IMR-90 (cell line): Measurements from ENCODE around the gene TIMM44. TPM values are rescaled to one million over a fixed set of nuclear protein-coding genes. Genes with fewer than 3 reads are reported as not detected.

ENCODE experiments used
- ATAC-seq: fragments of 200-7000 bp; cut with Tn5 transposase; 2 replicates; pipeline ENCODE4 v1.9.1; 2020; ENCODE audit warnings: low read depth, mild to moderate bottlenecking, moderate library complexity
- BruUV-seq: library from RNA; stranded (reverse); fragments of 400-500 nt; replicated peaks from 2 replicates; lab custom pipeline; 2021; lab: Mats Ljungman, UMichigan
- CTCF ChIA-PET: fragments of 300-600 bp; formaldehyde crosslinking; extraction: SDS; loops from one replicate; lab custom pipeline; 2021; ENCODE audit warnings: antibody characterized with exemption; lab: Yijun Ruan, JAX
- POLR2A ChIA-PET: fragments of 300-600 bp; sonication (Branson Sonifier 250); formaldehyde crosslinking; loops from one replicate; lab custom pipeline; 2022; ENCODE audit warnings: antibody characterized with exemption; ENCODE audit not compliant: unreplicated experiment; lab: Charles Lee
- DNase-seq: peaks from one replicate; pipeline ENCODE4 v3.0.0; 2013
- H2AFZ ChIP-seq: replicated peaks from 2 replicates; pipeline ENCODE3; 2013; ENCODE audit warnings: low read length, mild to moderate bottlenecking; ENCODE audit not compliant: poor library complexity
- H2AK5ac ChIP-seq: 2 replicates; pipeline ENCODE4 v1.6.1; 2013; ENCODE audit warnings: low read depth, low read length, inconsistent platforms
- H2AK9ac ChIP-seq: replicated peaks from 2 replicates; pipeline ENCODE3; 2013; ENCODE audit warnings: mild to moderate bottlenecking, low read depth, low read length, moderate library complexity; ENCODE audit not compliant: poor library complexity
- H2BK120ac ChIP-seq: 2 replicates; pipeline ENCODE4 v1.6.1; 2013; ENCODE audit warnings: low read depth, low read length, inconsistent platforms
- H2BK15ac ChIP-seq: 3 replicates; pipeline ENCODE4 v1.6.1; 2013; ENCODE audit warnings: low read depth, low read length, inconsistent platforms
- H2BK20ac ChIP-seq: 2 replicates; pipeline ENCODE4 v1.6.1; 2013; ENCODE audit warnings: low read depth, mild to moderate bottlenecking, inconsistent platforms, low read length, moderate library complexity
- H2BK5ac ChIP-seq: 2 replicates; pipeline ENCODE4 v1.6.1; 2013; ENCODE audit warnings: mild to moderate bottlenecking, low read depth, low read length, inconsistent platforms; ENCODE audit not compliant: poor library complexity, severe bottlenecking
- H3K14ac ChIP-seq: replicated peaks from 2 replicates; pipeline ENCODE4 v1.6.1; 2013; ENCODE audit warnings: low read depth, low read length, inconsistent platforms
- H3K18ac ChIP-seq: 2 replicates; pipeline ENCODE4 v1.6.1; 2013; ENCODE audit warnings: low read depth, low read length, control low read depth
- H3K23ac ChIP-seq: 2 replicates; pipeline ENCODE4 v1.6.1; 2013; ENCODE audit warnings: low read depth, low read length, inconsistent platforms
- H3K27ac ChIP-seq: 2 replicates; pipeline ENCODE4 v1.5.1; 2013; ENCODE audit warnings: mild to moderate bottlenecking, control low read depth, low read length; ENCODE audit not compliant: insufficient read depth
- H3K27me3 ChIP-seq: 2 replicates; pipeline ENCODE4 v1.6.1; 2013; ENCODE audit warnings: low read length; ENCODE audit not compliant: control insufficient read depth, insufficient read depth
- H3K36me3 ChIP-seq: 2 replicates; pipeline ENCODE4 v1.6.1; 2013; ENCODE audit warnings: low read length, mixed read lengths; ENCODE audit not compliant: control insufficient read depth, insufficient read depth
- H3K4ac ChIP-seq: 2 replicates; pipeline ENCODE4 v1.6.1; 2013; ENCODE audit warnings: low read depth, low read length, inconsistent platforms
- H3K4me1 ChIP-seq: 2 replicates; pipeline ENCODE4 v1.6.1; 2013; ENCODE audit warnings: low read length, mixed read lengths; ENCODE audit not compliant: control insufficient read depth, insufficient read depth
- H3K4me2 ChIP-seq: 2 replicates; pipeline ENCODE4 v1.6.1; 2013; ENCODE audit warnings: low read depth, mild to moderate bottlenecking, control low read depth, low read length, moderate library complexity
- H3K4me3 ChIP-seq: 2 replicates; pipeline ENCODE4 v1.5.1; 2013; ENCODE audit warnings: low read depth, mild to moderate bottlenecking, control low read depth, low read length, moderate library complexity; ENCODE audit not compliant: insufficient read depth
- H3K56ac ChIP-seq: 2 replicates; pipeline ENCODE4 v1.6.1; 2013; ENCODE audit warnings: low read length, inconsistent platforms; ENCODE audit not compliant: insufficient read depth; ENCODE audit errors: extremely low read depth
- H3K79me1 ChIP-seq, 2 experiments: 2 replicates each; pipeline ENCODE4 v1.6.1; 2013; ENCODE audit warnings: low read length in 2 of 2, inconsistent platforms in 1 of 2, low read depth in 1 of 2
- H3K9ac ChIP-seq: 2 replicates; pipeline ENCODE4 v1.6.1; 2013; ENCODE audit warnings: low read depth, low read length, control low read depth
- H3K9me1 ChIP-seq: 2 replicates; pipeline ENCODE4 v1.6.1; 2013; ENCODE audit warnings: low read length, inconsistent platforms; ENCODE audit not compliant: insufficient read depth
- H3K9me3 ChIP-seq: 2 replicates; pipeline ENCODE4 v1.6.1; 2013; ENCODE audit warnings: low read length; ENCODE audit not compliant: control insufficient read depth, insufficient read depth
- H4K20me1 ChIP-seq: 2 replicates; pipeline ENCODE4 v1.6.1; 2013; ENCODE audit warnings: low read length, inconsistent platforms; ENCODE audit not compliant: insufficient read depth
- H4K5ac ChIP-seq: 2 replicates; pipeline ENCODE4 v1.6.1; 2013; ENCODE audit warnings: mild to moderate bottlenecking, low read depth, low read length, control low read depth
- H4K8ac ChIP-seq, 2 experiments: 2 replicates each; pipeline ENCODE4 v1.6.1; 2013; ENCODE audit warnings: low read depth in 2 of 2, low read length in 2 of 2, control low read depth in 1 of 2, inconsistent platforms in 1 of 2
- H4K91ac ChIP-seq: 2 replicates; pipeline ENCODE4 v1.6.1; 2013; ENCODE audit warnings: low read depth, low read length, inconsistent platforms; ENCODE audit not compliant: insufficient read depth
- CEBPB ChIP-seq: IDR thresholded peaks from 2 replicates; pipeline ENCODE4 v1.6.1; 2012; ENCODE audit warnings: low read depth, low read length, improper control_type of control experiment
- CHD1 ChIP-seq: IDR thresholded peaks from 2 replicates; pipeline ENCODE4 v1.6.1; 2012; ENCODE audit warnings: low read depth, low read length, improper control_type of control experiment
- MAZ ChIP-seq: IDR thresholded peaks from 2 replicates; pipeline ENCODE4 v1.6.1; 2012; ENCODE audit warnings: low read depth, mild to moderate bottlenecking, low read length, improper control_type of control experiment, moderate library complexity, borderline replicate concordance
- NFE2L2 ChIP-seq: fragments of 150-350 bp; IDR thresholded peaks from 2 replicates; pipeline ENCODE4 v1.6.1; 2016; ENCODE audit warnings: low read depth, mild to moderate bottlenecking, low read length
- POLR2A ChIP-seq: IDR thresholded peaks from 2 replicates; pipeline ENCODE4 v1.6.1; 2012; ENCODE audit warnings: mild to moderate bottlenecking, low read depth, low read length
- RCOR1 ChIP-seq: IDR thresholded peaks from 2 replicates; pipeline ENCODE4 v1.6.1; 2012; ENCODE audit warnings: mild to moderate bottlenecking, low read length, improper control_type of control experiment; ENCODE audit not compliant: insufficient replicate concordance
- SMC3 ChIP-seq: fragments of 150-350 bp; IDR thresholded peaks from 2 replicates; pipeline ENCODE4 v1.6.1; 2016; ENCODE audit warnings: low read depth, mild to moderate bottlenecking, antibody characterized with exemption, low read length, moderate library complexity
- WGBS, 2 experiments: methylation state at CpG; one replicate each; pipeline versions ENCODE4 v1.1.5 to v1.1.7; 2013; ENCODE audit warnings: missing lambda C conversion rate in 2 of 2; ENCODE audit not compliant: insufficient read length in 1 of 2; ENCODE audit errors: extremely low coverage in 2 of 2; 5-methylcytosine and 5-hydroxymethylcytosine counted together
- dilution Hi-C: fragments of 300-500 bp; cut with HindIII; formaldehyde crosslinking; loops from one replicate; pipeline ENCODE4 v1.14.3; 2018; ENCODE audit warnings: low sequenced_read_pairs; ENCODE audit not compliant: unreplicated experiment
- in situ Hi-C: fragments of 300-500 bp; cut with MboI; formaldehyde crosslinking; loops from 3 replicates; pipeline ENCODE4 v1.14.3; 2019; ENCODE audit warnings: low sequenced_read_pairs, inconsistent platforms, mixed read lengths
- intact Hi-C: fragments of 100-400 bp; cut with micrococcal nuclease; formaldehyde crosslinking; loops from 2 replicates; pipeline ENCODE4 v1.10.0; 2022
- polyA plus RNA-seq, 3 experiments: library from polyadenylated mRNA; depleted of rRNA; stranded (reverse); fragments of >200 nt; gene quantifications; 2 replicates each; pipeline ENCODE4 v1.2.3, GENCODE V29; 2012; ENCODE audit warnings: low replicate concordance in 1 of 3
- total RNA-seq: library from RNA; depleted of rRNA; stranded (reverse); fragments of >200 nt; gene quantifications from 2 replicates; pipeline ENCODE4 v1.2.3, GENCODE V29; 2012
- TF ChIP-seq, protein P1 (sequence below): fragments of 150-350 bp; IDR thresholded peaks from 2 replicates; pipeline ENCODE4 v1.6.1; 2016; ENCODE audit warnings: low read depth, mild to moderate bottlenecking, low read length, moderate library complexity, borderline replicate concordance

The TIMM44 gene
- total and polyA plus RNA-seq, 2 of the 4 experiments (the other 2 are of a cell fraction) = 37.6 to 52.3 TPM

- dilution Hi-C loops = no loop called here
- TF ChIP-seq MAZ (no peak), SMC3 (no peak), NFE2L2 (no peak), CEBPB (no peak), RCOR1 (no peak), CHD1 (no peak), POLR2A (no peak)
- TF ChIP-seq, protein P1, sequence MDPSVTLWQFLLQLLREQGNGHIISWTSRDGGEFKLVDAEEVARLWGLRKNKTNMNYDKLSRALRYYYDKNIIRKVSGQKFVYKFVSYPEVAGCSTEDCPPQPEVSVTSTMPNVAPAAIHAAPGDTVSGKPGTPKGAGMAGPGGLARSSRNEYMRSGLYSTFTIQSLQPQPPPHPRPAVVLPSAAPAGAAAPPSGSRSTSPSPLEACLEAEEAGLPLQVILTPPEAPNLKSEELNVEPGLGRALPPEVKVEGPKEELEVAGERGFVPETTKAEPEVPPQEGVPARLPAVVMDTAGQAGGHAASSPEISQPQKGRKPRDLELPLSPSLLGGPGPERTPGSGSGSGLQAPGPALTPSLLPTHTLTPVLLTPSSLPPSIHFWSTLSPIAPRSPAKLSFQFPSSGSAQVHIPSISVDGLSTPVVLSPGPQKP = no peak
- H2AK5ac ChIP-seq = no peak overlapping the region
Observed at GRCh38 chr19:7894612-7895309, 48.7 kb downstream of the TIMM44 start.

More at GRCh38 chr19:7894612-7895309, 48.7 kb downstream of the TIMM44 start:
- Histone ChIP-seq H3K27me3 (no peaks in the 10 kb centered on the region), H4K5ac (no peak overlapping the region), H2BK120ac (no peak overlapping the region), H3K18ac (no peak overlapping the region), H3K14ac (no peak overlapping the region), H4K8ac (no peak overlapping the region), H2BK15ac (no peak overlapping the region), H2BK20ac (no peak overlapping the region), H4K20me1 (no peaks in the 10 kb centered on the region), H3K9ac (no peak overlapping the region), H3K4me2 (no peak overlapping the region), H2AFZ (no peak overlapping the region), H2AK9ac (peak overlapping the region; percentile 42), H3K79me1 (peaks cover 5 to 29% of the 10 kb centered on the region in 2 experiments), H3K9me3 (no peaks in the 10 kb centered on the region), H3K4ac (no peak overlapping the region), H3K4me1 (0 out of 2 replicates have a peak, but pooled peaks cover 2% of the 10 kb centered on the region), H2BK5ac (no peak overlapping the region), H3K4me3 (no peak overlapping the region), H3K27ac (no peak overlapping the region), H3K36me3 (peaks cover 13% of the 10 kb centered on the region), H3K56ac (no peak overlapping the region), H3K9me1 (0 out of 2 replicates have a peak, but pooled peaks cover 4% of the 10 kb centered on the region), H3K23ac (no peak overlapping the region), H4K91ac (no peak overlapping the region)
- ATAC-seq = no peak
- POLR2A ChIA-PET = interaction anchor here (1.0 kb wide), 1 partner anchor 9 kb away, joined by 4 read pairs; the partner anchor contains the start of gene MAP2K7
- intact Hi-C loops (no loop called here), in situ Hi-C loops (no loop called here)
- 33% methylated on average over 3 of the region's 18 CpGs; no CpG with 5 or more reads in 1 of the 2 experiments for WGBS, 2 experiments
- no TSS peak for BruUV-seq
- DNase-seq = no peak
- CTCF ChIA-PET = interaction anchor here (1.1 kb wide), 1 partner anchor 26 kb away, joined by 3 read pairs; no protein-coding TSS in a partner anchor
